WERI-Rb-1 (cell line): Measurements from ENCODE around the gene SRL.

Experiments
- DNase-seq: peaks from one replicate; pipeline ENCODE4 v3.0.0-alpha.2; 2020
- H3K27ac ChIP-seq: fragments of 250-450 bp; sonication (Bioruptor Pico); 2 replicates; pipeline ENCODE4 v1.5.1; 2020; ENCODE audit warnings: mild to moderate bottlenecking, moderate library complexity
- H3K27me3 ChIP-seq: fragments of 250-450 bp; sonication (Bioruptor Pico); 2 replicates; pipeline ENCODE4 v1.5.1; 2021; ENCODE audit warnings: mild to moderate bottlenecking, low read depth, moderate library complexity; ENCODE audit not compliant: insufficient read depth, severe bottlenecking
- H3K36me3 ChIP-seq: fragments of 250-450 bp; sonication (Bioruptor Pico); 2 replicates; pipeline ENCODE4 v1.5.1; 2020; ENCODE audit warnings: mild to moderate bottlenecking, moderate library complexity
- H3K4me3 ChIP-seq: 2 replicates; pipeline ENCODE4 v1.5.1; 2011; ENCODE audit warnings: low read depth, mild to moderate bottlenecking, control low read depth, low read length
- H3K9me3 ChIP-seq: fragments of 250-450 bp; sonication (Bioruptor Pico); 2 replicates; pipeline ENCODE4 v1.5.1; 2021; ENCODE audit warnings: mild to moderate bottlenecking, moderate library complexity; ENCODE audit not compliant: severe bottlenecking
- TF ChIP-seq, protein P1 (sequence below): IDR thresholded peaks from 2 replicates; pipeline ENCODE4 v1.5.1; 2011; ENCODE audit warnings: low read depth, mild to moderate bottlenecking, control low read depth, inconsistent platforms, low read length

SRL gene

DNA sequence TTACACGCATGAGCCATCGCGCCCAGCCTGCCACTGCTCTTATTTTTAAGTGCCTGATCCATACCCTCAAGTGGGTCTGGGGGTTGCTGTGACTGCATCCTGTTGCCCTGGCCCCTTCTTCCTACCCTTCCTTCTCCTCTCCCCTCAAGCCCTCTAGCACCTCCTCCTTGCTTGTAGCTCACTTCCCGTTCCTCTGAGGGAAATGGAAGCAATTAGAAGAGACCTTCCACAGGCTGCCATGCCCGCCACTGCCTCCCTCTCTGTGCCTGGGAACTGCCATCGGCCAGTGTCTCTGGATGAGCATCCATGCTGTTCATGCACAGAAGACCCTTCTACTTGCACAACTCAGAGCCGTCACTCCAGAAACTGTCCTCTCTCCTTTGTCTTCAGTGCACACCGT is 41.6 kb upstream of the SRL start:
- no peak for DNase-seq
- H3K27ac ChIP-seq: no peak overlapping the region
- H3K4me3 ChIP-seq: no peak overlapping the region
- H3K9me3 ChIP-seq: peaks cover 6% of the 10 kb centered on the region
- TF ChIP-seq, protein P1, sequence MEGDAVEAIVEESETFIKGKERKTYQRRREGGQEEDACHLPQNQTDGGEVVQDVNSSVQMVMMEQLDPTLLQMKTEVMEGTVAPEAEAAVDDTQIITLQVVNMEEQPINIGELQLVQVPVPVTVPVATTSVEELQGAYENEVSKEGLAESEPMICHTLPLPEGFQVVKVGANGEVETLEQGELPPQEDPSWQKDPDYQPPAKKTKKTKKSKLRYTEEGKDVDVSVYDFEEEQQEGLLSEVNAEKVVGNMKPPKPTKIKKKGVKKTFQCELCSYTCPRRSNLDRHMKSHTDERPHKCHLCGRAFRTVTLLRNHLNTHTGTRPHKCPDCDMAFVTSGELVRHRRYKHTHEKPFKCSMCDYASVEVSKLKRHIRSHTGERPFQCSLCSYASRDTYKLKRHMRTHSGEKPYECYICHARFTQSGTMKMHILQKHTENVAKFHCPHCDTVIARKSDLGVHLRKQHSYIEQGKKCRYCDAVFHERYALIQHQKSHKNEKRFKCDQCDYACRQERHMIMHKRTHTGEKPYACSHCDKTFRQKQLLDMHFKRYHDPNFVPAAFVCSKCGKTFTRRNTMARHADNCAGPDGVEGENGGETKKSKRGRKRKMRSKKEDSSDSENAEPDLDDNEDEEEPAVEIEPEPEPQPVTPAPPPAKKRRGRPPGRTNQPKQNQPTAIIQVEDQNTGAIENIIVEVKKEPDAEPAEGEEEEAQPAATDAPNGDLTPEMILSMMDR: no peak
- no peaks in the 10 kb centered on the region for H3K36me3 ChIP-seq
- H3K27me3 ChIP-seq: no peaks in the 10 kb centered on the region

- DNase-seq: no peak
- TF ChIP-seq, protein P1: no peak
- Histone ChIP-seq H3K36me3 (no peaks in the 10 kb centered on the region), H3K27me3 (no peaks in the 10 kb centered on the region), H3K9me3 (peaks cover 6% of the 10 kb centered on the region), H3K27ac (no peak overlapping the region), H3K4me3 (no peak overlapping the region)
Observed at GRCh38 chr16:4280625-4281024, 38.7 kb upstream of the SRL start.

- DNase-seq: no peak
- H3K4me3 ChIP-seq: no peak overlapping the region
- peaks cover 6% of the 10 kb centered on the region for H3K9me3 ChIP-seq
- TF ChIP-seq, protein P1: no peak
- H3K27ac ChIP-seq: no peak overlapping the region
- H3K27me3 ChIP-seq: no peaks in the 10 kb centered on the region
- no peaks in the 10 kb centered on the region for H3K36me3 ChIP-seq
Observed at GRCh38 chr16:4277987-4278513, 36.2 kb upstream of the SRL start.

- H3K9me3 ChIP-seq: peaks cover 3% of the 10 kb centered on the region
- no peak overlapping the region for H3K27ac ChIP-seq
- no peak for DNase-seq
- H3K4me3 ChIP-seq: no peak overlapping the region
- TF ChIP-seq, protein P1: no peak
- peaks cover 6% of the 10 kb centered on the region; the same call in 1 of the 2 replicates for H3K36me3 ChIP-seq
- H3K27me3 ChIP-seq: no peaks in the 10 kb centered on the region
Observed at GRCh38 chr16:4275861-4276260, 34.0 kb upstream of the SRL start.

DNA sequence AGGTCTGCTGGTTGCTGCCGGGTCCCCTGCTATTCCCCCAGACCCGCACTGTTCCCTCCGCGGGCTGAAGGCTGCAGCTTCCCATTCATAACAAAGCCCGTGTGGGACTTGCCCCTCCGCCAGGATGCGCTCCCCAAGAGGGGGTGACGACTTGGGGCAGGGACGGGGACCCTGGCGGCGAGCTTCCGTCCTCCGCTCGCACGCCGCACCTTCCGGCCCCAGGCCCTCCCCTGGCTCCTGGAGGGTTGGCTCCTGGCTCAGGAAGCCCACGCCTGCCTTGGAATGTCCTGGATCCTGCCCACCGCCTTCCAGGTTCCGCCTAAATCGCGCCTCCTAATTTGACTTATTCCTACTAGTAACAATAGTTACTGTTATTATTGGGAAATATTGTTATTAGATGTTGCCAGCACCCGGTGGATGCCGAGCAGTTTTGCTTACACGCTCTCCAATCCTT is 32.0 kb upstream of the SRL start:
- Histone ChIP-seq H3K27ac (peak overlapping the region; percentile 95), H3K9me3 (no peaks in the 10 kb centered on the region), H3K4me3 (peak overlapping the region; percentile 90), H3K36me3 (peaks cover 18% of the 10 kb centered on the region), H3K27me3 (no peaks in the 10 kb centered on the region)
- TF ChIP-seq, protein P1: 0 out of 2 replicates have a peak, but pooled peaks have one; percentile 19
- peak; percentile 67 for DNase-seq
